SU-DHL-6 (cell line): Measurements from ENCODE around the gene NCOA3.

Experiments used
- EZH2phosphoT487 ChIP-seq: fragments of 200-600 bp; sonication (generic), shearing (Covaris generic); conservative IDR thresholded peaks from 2 replicates; pipeline ENCODE4 v1.6.1; 2018; ENCODE audit warnings: mild to moderate bottlenecking, antibody characterized with exemption, low read length, moderate library complexity, mixed read lengths
- TF ChIP-seq, protein P1 (sequence below): fragments of 200-600 bp; sonication (generic); IDR thresholded peaks from one replicate; pipeline ENCODE4 v1.5.1; 2017; ENCODE audit warnings: antibody characterized with exemption, mild to moderate bottlenecking, low read length, moderate library complexity; ENCODE audit not compliant: insufficient read depth, poor library complexity, severe bottlenecking

- TF ChIP-seq, protein P1, sequence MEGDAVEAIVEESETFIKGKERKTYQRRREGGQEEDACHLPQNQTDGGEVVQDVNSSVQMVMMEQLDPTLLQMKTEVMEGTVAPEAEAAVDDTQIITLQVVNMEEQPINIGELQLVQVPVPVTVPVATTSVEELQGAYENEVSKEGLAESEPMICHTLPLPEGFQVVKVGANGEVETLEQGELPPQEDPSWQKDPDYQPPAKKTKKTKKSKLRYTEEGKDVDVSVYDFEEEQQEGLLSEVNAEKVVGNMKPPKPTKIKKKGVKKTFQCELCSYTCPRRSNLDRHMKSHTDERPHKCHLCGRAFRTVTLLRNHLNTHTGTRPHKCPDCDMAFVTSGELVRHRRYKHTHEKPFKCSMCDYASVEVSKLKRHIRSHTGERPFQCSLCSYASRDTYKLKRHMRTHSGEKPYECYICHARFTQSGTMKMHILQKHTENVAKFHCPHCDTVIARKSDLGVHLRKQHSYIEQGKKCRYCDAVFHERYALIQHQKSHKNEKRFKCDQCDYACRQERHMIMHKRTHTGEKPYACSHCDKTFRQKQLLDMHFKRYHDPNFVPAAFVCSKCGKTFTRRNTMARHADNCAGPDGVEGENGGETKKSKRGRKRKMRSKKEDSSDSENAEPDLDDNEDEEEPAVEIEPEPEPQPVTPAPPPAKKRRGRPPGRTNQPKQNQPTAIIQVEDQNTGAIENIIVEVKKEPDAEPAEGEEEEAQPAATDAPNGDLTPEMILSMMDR, result no peak
- TF ChIP-seq EZH2phosphoT487, result no peak
Measured at GRCh38 chr20:47454298-47455132, 47.2 kb upstream of the NCOA3 start.
